HepG2 (cell line): ENCODE results near the gene PGC. TPM values are rescaled to one million over a fixed set of nuclear protein-coding genes. Genes with fewer than 3 reads are reported as not detected.

Experiments used
- CC2D1A ChIP-seq: sonication (generic); formaldehyde crosslinking; IDR thresholded peaks from 2 replicates; pipeline ENCODE4 v1.8.1; 2023; ENCODE audit warnings: mild to moderate bottlenecking, missing genetic modification reagents
- ESRRA ChIP-seq: sonication (generic); formaldehyde crosslinking; IDR thresholded peaks from 2 replicates; pipeline ENCODE4 v1.5.1; 2020; ENCODE audit warnings: mild to moderate bottlenecking, low read depth, missing genetic modification reagents
- GTF2F1 ChIP-seq: fragments of 150-350 bp; IDR thresholded peaks from 2 replicates; pipeline ENCODE4 v1.6.1; 2014; ENCODE audit warnings: low read length
- HNRNPH1 ChIP-seq: fragments of 200-400 bp; formaldehyde crosslinking; optimal IDR thresholded peaks from 2 replicates; pipeline ENCODE3; 2017; ENCODE audit warnings: mild to moderate bottlenecking, low read depth, low read length
- NCOA5 ChIP-seq: sonication (generic); formaldehyde crosslinking; IDR thresholded peaks from 2 replicates; pipeline ENCODE4 v1.4.0; 2020; ENCODE audit warnings: missing genetic modification reagents
- SIN3A ChIP-seq: IDR thresholded peaks from 2 replicates; pipeline ENCODE4 v1.6.1; 2011; ENCODE audit warnings: low read depth, mild to moderate bottlenecking, control low read depth, low read length, borderline replicate concordance
- SRY ChIP-seq: sonication (generic); formaldehyde crosslinking; IDR thresholded peaks from 2 replicates; pipeline ENCODE4 v1.8.0; 2022; ENCODE audit warnings: mild to moderate bottlenecking, missing genetic modification reagents
- ZNF562 ChIP-seq: sonication (generic); formaldehyde crosslinking; IDR thresholded peaks from 2 replicates; pipeline ENCODE4 v1.8.0; 2022; ENCODE audit warnings: missing genetic modification reagents, borderline replicate concordance
- ZNF737 ChIP-seq: sonication (generic); formaldehyde crosslinking; IDR thresholded peaks from 2 replicates; pipeline ENCODE4 v1.5.0; 2020; ENCODE audit warnings: missing genetic modification reagents, mild to moderate bottlenecking, borderline replicate concordance
- polyA plus RNA-seq, 8 experiments: library from polyadenylated mRNA; depleted of rRNA in 3 of 8; stranded (reverse) in 7 of 8; unstranded in 1 of 8; fragments of >200 nt; fragmentation: Illumina TruSeq in 4 of 8; extraction: Trizol in 4 of 8; gene quantifications; 2 replicates each; pipeline versions ENCODE4 v1.2.1 to v1.2.3, GENCODE V29; 2011 to 2016; ENCODE audit warnings: low read depth in 4 of 8, missing spikeins in 1 of 8, mixed read lengths in 1 of 8; ENCODE audit not compliant: insufficient read depth in 1 of 8
- total RNA-seq, 5 experiments: library from RNA; depleted of rRNA; stranded (reverse); fragments of >200 nt; fragmentation: Illumina TruSeq; extraction: Trizol; gene quantifications; 2 replicates each; pipeline ENCODE4 v1.2.3, GENCODE V29; 2016; ENCODE audit warnings: low read depth in 1 of 5
- TF ChIP-seq, protein P1 (sequence below): sonication (generic); formaldehyde crosslinking; IDR thresholded peaks from 2 replicates; pipeline ENCODE4 v1.4.0; 2020; ENCODE audit warnings: missing genetic modification reagents
- TF ChIP-seq, protein P2 (sequence below): sonication (generic); formaldehyde crosslinking; conservative IDR thresholded peaks from 2 replicates; pipeline ENCODE4 v1.4.0; 2020; ENCODE audit warnings: missing genetic modification reagents
- TF ChIP-seq, protein P3 (sequence below): sonication (generic); formaldehyde crosslinking; IDR thresholded peaks from 2 replicates; pipeline ENCODE4 v1.5.1; 2020; ENCODE audit warnings: mild to moderate bottlenecking, missing genetic modification reagents, moderate library complexity
- TF ChIP-seq, protein P4 (sequence below): sonication (generic); formaldehyde crosslinking; IDR thresholded peaks from 2 replicates; pipeline ENCODE4 v1.5.1; 2020; ENCODE audit warnings: missing genetic modification reagents, mild to moderate bottlenecking, borderline replicate concordance
- TF ChIP-seq, protein P5 (sequence below): sonication (generic); formaldehyde crosslinking; IDR thresholded peaks from 2 replicates; pipeline ENCODE4 v1.5.1; 2020; ENCODE audit warnings: mild to moderate bottlenecking, missing genetic modification reagents, moderate library complexity
- TF ChIP-seq, protein P6 (sequence below): sonication (generic); formaldehyde crosslinking; IDR thresholded peaks from 2 replicates; pipeline ENCODE4 v1.4.0; 2020; ENCODE audit warnings: missing genetic modification reagents, mild to moderate bottlenecking, borderline replicate concordance
- TF ChIP-seq, protein P7 (sequence below): sonication (generic); formaldehyde crosslinking; IDR thresholded peaks from 2 replicates; pipeline ENCODE4 v1.5.0; 2020; ENCODE audit warnings: missing genetic modification reagents

The PGC gene
- total and polyA plus RNA-seq, 2 of the 13 experiments (the other 11 are each of a cell fraction or from before 2014, with no cell fraction given), result 426 to 502 TPM

DNA sequence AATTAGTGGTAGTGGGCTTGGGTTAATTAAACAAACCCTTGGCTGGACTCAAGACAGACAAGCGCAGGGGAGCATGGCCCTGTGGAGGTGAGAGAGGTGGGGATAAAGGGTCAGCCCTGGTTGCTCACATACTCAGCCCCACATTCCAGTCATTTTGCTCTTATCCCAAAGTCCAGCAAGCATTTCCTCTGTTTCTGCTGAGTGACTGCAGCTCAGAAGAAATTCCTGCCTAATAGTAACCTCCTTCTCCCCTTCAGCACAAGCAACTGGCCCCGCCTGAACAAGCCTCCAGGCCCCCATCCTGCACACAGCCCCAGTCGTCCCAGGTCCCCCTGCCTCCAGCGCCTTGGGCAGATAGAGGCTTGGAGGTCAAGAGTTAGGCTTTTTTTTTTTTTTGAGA is 8.2 kb downstream of the PGC start (continued):
- TF ChIP-seq, protein P1, sequence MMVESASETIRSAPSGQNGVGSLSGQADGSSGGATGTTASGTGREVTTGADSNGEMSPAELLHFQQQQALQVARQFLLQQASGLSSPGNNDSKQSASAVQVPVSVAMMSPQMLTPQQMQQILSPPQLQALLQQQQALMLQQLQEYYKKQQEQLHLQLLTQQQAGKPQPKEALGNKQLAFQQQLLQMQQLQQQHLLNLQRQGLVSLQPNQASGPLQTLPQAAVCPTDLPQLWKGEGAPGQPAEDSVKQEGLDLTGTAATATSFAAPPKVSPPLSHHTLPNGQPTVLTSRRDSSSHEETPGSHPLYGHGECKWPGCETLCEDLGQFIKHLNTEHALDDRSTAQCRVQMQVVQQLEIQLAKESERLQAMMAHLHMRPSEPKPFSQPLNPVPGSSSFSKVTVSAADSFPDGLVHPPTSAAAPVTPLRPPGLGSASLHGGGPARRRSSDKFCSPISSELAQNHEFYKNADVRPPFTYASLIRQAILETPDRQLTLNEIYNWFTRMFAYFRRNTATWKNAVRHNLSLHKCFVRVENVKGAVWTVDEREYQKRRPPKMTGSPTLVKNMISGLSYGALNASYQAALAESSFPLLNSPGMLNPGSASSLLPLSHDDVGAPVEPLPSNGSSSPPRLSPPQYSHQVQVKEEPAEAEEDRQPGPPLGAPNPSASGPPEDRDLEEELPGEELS (CRISPR knock-in tag), result peak; percentile 48; the same call in 1 of the 2 replicates
- TF ChIP-seq ESRRA (CRISPR knock-in tag), result 0 out of 2 replicates have a peak, but pooled peaks have one; percentile 23
- TF ChIP-seq GTF2F1, result no peak
- TF ChIP-seq NCOA5 (CRISPR knock-in tag), result no peak
- TF ChIP-seq, protein P2, sequence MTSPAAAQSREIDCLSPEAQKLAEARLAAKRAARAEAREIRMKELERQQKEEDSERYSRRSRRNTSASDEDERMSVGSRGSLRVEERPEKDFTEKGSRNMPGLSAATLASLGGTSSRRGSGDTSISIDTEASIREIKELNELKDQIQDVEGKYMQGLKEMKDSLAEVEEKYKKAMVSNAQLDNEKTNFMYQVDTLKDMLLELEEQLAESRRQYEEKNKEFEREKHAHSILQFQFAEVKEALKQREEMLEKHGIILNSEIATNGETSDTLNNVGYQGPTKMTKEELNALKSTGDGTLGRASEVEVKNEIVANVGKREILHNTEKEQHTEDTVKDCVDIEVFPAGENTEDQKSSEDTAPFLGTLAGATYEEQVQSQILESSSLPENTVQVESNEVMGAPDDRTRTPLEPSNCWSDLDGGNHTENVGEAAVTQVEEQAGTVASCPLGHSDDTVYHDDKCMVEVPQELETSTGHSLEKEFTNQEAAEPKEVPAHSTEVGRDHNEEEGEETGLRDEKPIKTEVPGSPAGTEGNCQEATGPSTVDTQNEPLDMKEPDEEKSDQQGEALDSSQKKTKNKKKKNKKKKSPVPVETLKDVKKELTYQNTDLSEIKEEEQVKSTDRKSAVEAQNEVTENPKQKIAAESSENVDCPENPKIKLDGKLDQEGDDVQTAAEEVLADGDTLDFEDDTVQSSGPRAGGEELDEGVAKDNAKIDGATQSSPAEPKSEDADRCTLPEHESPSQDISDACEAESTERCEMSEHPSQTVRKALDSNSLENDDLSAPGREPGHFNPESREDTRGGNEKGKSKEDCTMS (CRISPR knock-in tag), result no peak
- no peak for TF ChIP-seq HNRNPH1
- TF ChIP-seq SRY (CRISPR knock-in tag), result no peak
- TF ChIP-seq ZNF562 (CRISPR knock-in tag), result no peak
- no peak for TF ChIP-seq ZNF737 (CRISPR knock-in tag)
- no peak for TF ChIP-seq SIN3A
- TF ChIP-seq, protein P3, sequence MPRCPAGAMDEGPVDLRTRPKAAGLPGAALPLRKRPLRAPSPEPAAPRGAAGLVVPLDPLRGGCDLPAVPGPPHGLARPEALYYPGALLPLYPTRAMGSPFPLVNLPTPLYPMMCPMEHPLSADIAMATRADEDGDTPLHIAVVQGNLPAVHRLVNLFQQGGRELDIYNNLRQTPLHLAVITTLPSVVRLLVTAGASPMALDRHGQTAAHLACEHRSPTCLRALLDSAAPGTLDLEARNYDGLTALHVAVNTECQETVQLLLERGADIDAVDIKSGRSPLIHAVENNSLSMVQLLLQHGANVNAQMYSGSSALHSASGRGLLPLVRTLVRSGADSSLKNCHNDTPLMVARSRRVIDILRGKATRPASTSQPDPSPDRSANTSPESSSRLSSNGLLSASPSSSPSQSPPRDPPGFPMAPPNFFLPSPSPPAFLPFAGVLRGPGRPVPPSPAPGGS (CRISPR knock-in tag), result no peak
- TF ChIP-seq, protein P4, sequence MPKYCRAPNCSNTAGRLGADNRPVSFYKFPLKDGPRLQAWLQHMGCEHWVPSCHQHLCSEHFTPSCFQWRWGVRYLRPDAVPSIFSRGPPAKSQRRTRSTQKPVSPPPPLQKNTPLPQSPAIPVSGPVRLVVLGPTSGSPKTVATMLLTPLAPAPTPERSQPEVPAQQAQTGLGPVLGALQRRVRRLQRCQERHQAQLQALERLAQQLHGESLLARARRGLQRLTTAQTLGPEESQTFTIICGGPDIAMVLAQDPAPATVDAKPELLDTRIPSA (CRISPR knock-in tag), result no peak
- TF ChIP-seq, protein P5, sequence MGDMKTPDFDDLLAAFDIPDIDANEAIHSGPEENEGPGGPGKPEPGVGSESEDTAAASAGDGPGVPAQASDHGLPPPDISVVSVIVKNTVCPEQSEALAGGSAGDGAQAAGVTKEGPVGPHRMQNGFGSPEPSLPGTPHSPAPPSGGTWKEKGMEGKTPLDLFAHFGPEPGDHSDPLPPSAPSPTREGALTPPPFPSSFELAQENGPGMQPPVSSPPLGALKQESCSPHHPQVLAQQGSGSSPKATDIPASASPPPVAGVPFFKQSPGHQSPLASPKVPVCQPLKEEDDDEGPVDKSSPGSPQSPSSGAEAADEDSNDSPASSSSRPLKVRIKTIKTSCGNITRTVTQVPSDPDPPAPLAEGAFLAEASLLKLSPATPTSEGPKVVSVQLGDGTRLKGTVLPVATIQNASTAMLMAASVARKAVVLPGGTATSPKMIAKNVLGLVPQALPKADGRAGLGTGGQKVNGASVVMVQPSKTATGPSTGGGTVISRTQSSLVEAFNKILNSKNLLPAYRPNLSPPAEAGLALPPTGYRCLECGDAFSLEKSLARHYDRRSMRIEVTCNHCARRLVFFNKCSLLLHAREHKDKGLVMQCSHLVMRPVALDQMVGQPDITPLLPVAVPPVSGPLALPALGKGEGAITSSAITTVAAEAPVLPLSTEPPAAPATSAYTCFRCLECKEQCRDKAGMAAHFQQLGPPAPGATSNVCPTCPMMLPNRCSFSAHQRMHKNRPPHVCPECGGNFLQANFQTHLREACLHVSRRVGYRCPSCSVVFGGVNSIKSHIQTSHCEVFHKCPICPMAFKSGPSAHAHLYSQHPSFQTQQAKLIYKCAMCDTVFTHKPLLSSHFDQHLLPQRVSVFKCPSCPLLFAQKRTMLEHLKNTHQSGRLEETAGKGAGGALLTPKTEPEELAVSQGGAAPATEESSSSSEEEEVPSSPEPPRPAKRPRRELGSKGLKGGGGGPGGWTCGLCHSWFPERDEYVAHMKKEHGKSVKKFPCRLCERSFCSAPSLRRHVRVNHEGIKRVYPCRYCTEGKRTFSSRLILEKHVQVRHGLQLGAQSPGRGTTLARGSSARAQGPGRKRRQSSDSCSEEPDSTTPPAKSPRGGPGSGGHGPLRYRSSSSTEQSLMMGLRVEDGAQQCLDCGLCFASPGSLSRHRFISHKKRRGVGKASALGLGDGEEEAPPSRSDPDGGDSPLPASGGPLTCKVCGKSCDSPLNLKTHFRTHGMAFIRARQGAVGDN, result peak; percentile 70
- TF ChIP-seq CC2D1A (CRISPR knock-in tag), result no peak
- TF ChIP-seq, protein P6, sequence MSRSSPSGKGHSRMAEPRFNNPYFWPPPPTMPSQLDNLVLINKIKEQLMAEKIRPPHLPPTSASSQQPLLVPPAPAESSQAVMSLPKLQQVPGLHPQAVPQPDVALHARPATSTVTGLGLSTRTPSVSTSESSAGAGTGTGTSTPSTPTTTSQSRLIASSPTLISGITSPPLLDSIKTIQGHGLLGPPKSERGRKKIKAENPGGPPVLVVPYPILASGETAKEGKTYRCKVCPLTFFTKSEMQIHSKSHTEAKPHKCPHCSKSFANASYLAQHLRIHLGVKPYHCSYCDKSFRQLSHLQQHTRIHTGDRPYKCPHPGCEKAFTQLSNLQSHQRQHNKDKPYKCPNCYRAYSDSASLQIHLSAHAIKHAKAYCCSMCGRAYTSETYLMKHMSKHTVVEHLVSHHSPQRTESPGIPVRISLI, result peak; percentile 45; the same call in 1 of the 2 replicates
- TF ChIP-seq, protein P7, sequence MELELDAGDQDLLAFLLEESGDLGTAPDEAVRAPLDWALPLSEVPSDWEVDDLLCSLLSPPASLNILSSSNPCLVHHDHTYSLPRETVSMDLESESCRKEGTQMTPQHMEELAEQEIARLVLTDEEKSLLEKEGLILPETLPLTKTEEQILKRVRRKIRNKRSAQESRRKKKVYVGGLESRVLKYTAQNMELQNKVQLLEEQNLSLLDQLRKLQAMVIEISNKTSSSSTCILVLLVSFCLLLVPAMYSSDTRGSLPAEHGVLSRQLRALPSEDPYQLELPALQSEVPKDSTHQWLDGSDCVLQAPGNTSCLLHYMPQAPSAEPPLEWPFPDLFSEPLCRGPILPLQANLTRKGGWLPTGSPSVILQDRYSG (CRISPR knock-in tag), result no peak
